ENCODE data around the gene CYB5R3. TPM values are rescaled to one million over a fixed set of nuclear protein-coding genes. Genes with fewer than 3 reads are reported as not detected.
"Not testable (repeated sequence)": the region's sequence is repeated elsewhere in the genome, so short reads cannot be mapped to it uniquely, and the experiment has no call there.

CYB5R3 gene
- total RNA-seq, 1 donor from 2014 or later = 181 TPM

DNA sequence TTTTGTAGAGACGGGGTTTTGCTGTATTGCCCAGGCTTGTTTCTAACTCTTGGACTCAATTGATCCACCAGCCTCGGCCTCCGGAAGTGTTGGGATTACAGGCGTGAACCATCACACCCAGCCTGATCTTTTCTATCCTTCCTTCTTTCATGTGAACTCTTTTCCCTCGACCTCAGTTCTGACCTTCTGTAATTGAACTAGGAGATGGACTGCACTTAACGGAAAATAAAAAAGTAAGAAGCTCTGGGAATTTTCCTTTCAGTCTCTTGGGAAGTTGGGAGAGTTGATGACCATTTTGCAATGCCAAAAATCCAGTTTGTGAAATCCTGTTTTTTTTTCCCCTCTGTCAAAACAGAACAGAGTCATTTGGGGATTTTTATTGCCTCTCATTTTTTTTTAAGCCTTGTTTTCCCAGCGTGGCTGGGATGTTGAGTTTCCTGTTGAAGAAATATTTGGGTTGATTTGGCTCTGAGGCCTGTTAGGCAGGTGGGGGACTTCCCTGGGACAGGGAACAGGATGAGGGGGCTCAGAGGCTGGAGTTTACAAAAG is 26.9 kb upstream of the CYB5R3 start:
- Histone ChIP-seq H3K4me1 (ENCODE audit: insufficient read depth, low read length) (peaks cover 9% of the 10 kb centered on the region), H4K20me1 (ENCODE audit: insufficient read depth, low read length) (no peaks in the 10 kb centered on the region), H3K27ac (ENCODE audit: low read depth, low read length) (no peak overlapping the region), H3K4me3 (ENCODE audit: insufficient read depth, low read depth, low read length) (no peak overlapping the region), H3K79me2 (ENCODE audit: insufficient read depth, low read length) (no peaks in the 10 kb centered on the region), H3K27me3 (ENCODE audit: insufficient read depth, low read length) (no peaks in the 10 kb centered on the region), H3K9me3 (ENCODE audit: insufficient read depth, low read depth, low read length) (peaks cover 3% of the 10 kb centered on the region), H3K4me2 (ENCODE audit: low read length) (no peak overlapping the region), H3K36me3 (ENCODE audit: insufficient read depth, low read length) (no peaks in the 10 kb centered on the region), H2AFZ (ENCODE audit: low read depth, low read length) (no peak overlapping the region), H3K9ac (ENCODE audit: low read length) (no peak overlapping the region)
- Mint-ChIP-seq H3K4me3 (ENCODE audit: unreplicated experiment) (no peak overlapping the region), H3K36me3 (ENCODE audit: low read depth, unreplicated experiment) (peaks cover 5% of the 10 kb centered on the region), H3K27me3 (ENCODE audit: low read depth, unreplicated experiment) (no peaks in the 10 kb centered on the region), H3K4me1 (ENCODE audit: low read depth, unreplicated experiment) (peaks cover 9% of the 10 kb centered on the region), H3K9me3 (ENCODE audit: unreplicated experiment) (peaks cover 5% of the 10 kb centered on the region), H3K27ac (ENCODE audit: unreplicated experiment) (no peak overlapping the region)
- TF ChIP-seq, protein P1, sequence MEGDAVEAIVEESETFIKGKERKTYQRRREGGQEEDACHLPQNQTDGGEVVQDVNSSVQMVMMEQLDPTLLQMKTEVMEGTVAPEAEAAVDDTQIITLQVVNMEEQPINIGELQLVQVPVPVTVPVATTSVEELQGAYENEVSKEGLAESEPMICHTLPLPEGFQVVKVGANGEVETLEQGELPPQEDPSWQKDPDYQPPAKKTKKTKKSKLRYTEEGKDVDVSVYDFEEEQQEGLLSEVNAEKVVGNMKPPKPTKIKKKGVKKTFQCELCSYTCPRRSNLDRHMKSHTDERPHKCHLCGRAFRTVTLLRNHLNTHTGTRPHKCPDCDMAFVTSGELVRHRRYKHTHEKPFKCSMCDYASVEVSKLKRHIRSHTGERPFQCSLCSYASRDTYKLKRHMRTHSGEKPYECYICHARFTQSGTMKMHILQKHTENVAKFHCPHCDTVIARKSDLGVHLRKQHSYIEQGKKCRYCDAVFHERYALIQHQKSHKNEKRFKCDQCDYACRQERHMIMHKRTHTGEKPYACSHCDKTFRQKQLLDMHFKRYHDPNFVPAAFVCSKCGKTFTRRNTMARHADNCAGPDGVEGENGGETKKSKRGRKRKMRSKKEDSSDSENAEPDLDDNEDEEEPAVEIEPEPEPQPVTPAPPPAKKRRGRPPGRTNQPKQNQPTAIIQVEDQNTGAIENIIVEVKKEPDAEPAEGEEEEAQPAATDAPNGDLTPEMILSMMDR (IDR thresholded peaks at IDR 0.05; ENCODE audit: insufficient read depth, low read depth, low read length) = no peak
- no peak for TF ChIP-seq EZH2 (IDR thresholded peaks at IDR 0.05; ENCODE audit: insufficient read depth, low read length)
- no peak for DNase-seq (ENCODE audit: low read depth)
- no peak for FAIRE-seq

DNA sequence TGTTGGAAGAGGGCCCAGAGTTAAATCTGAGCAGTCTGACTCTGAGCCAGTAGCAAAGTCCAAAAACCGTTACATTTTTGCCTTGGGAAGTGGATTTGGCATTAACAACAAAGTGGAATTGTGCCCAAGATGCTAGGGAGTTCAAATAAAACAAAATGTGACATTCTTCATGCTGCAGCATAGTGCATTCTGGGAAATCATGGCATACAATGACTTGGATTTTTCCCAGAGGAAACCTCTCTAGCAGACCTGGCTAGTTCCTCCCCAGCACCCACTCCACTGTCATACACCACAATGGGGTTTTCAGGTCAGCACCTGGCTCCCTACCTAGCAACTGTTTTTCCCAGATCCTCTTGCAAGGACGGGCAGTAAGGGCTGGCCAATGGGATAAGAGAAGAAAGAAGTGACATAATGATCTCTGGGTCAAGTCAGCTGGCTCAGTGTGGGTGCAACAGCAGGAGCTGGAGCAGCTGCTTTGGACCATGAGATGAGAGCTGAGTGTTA is 24.8 kb upstream of the CYB5R3 start:
- no peak overlapping the region for H3K4me2 ChIP-seq (ENCODE audit: low read length)
- no peaks in the 10 kb centered on the region for H3K36me3 ChIP-seq (ENCODE audit: insufficient read depth, low read length)
- Mint-ChIP-seq H3K4me3 (ENCODE audit: unreplicated experiment) (no peak overlapping the region), H3K36me3 (ENCODE audit: low read depth, unreplicated experiment) (peaks cover 5% of the 10 kb centered on the region), H3K4me1 (ENCODE audit: low read depth, unreplicated experiment) (no peaks in the 10 kb centered on the region), H3K27ac (ENCODE audit: unreplicated experiment) (no peak overlapping the region), H3K27me3 (ENCODE audit: low read depth, unreplicated experiment) (no peaks in the 10 kb centered on the region), H3K9me3 (ENCODE audit: unreplicated experiment) (peaks cover 5% of the 10 kb centered on the region)
- H3K9me3 ChIP-seq (ENCODE audit: insufficient read depth, low read depth, low read length) = peaks cover 2% of the 10 kb centered on the region
- H3K27ac ChIP-seq (ENCODE audit: low read depth, low read length) = no peak overlapping the region
- H3K79me2 ChIP-seq (ENCODE audit: insufficient read depth, low read length) = no peaks in the 10 kb centered on the region
- H3K9ac ChIP-seq (ENCODE audit: low read length) = no peak overlapping the region
- no peak overlapping the region for H3K4me3 ChIP-seq (ENCODE audit: insufficient read depth, low read depth, low read length)
- FAIRE-seq (no peak), DNase-seq (ENCODE audit: low read depth) (peak; percentile 25)
- H3K4me1 ChIP-seq (ENCODE audit: insufficient read depth, low read length) = no peaks in the 10 kb centered on the region
- TF ChIP-seq, protein P1 (IDR thresholded peaks at IDR 0.05; ENCODE audit: insufficient read depth, low read depth, low read length) = no peak
- TF ChIP-seq EZH2 (IDR thresholded peaks at IDR 0.05; ENCODE audit: insufficient read depth, low read length) = no peak
- H4K20me1 ChIP-seq (ENCODE audit: insufficient read depth, low read length) = no peaks in the 10 kb centered on the region
- H3K27me3 ChIP-seq (ENCODE audit: insufficient read depth, low read length) = no peaks in the 10 kb centered on the region
- H2AFZ ChIP-seq (ENCODE audit: low read depth, low read length) = no peak overlapping the region

DNA sequence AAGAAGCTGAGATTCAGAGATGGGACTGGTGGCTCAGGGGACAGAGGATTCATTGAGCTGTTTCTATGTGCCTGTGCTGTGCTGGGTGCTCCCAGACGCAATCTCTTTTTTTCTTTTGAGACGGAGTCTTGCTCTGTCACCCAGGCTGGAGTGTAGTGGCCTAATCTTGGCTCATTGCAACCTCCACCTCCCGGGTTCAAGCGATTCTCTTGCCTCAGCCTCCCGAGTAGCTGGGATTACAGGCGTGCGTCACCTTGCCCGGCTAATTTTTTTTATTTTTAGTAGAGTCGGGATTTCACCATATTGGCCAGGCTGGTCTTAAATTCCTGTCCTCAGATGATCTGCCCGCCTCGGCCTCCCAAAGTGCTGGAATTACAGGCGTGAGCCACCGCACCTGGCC is 23.9 kb upstream of the CYB5R3 start:
- H2AFZ ChIP-seq (ENCODE audit: low read depth, low read length); H3K4me2 ChIP-seq (ENCODE audit: low read length); H3K4me3 ChIP-seq (ENCODE audit: insufficient read depth, low read depth, low read length); H3K9me3 Mint-ChIP-seq (ENCODE audit: unreplicated experiment); FAIRE-seq; H4K20me1 ChIP-seq (ENCODE audit: insufficient read depth, low read length); DNase-seq (ENCODE audit: low read depth); H3K27me3 ChIP-seq (ENCODE audit: insufficient read depth, low read length); H3K79me2 ChIP-seq (ENCODE audit: insufficient read depth, low read length); H3K36me3 Mint-ChIP-seq (ENCODE audit: low read depth, unreplicated experiment); H3K4me1 ChIP-seq (ENCODE audit: insufficient read depth, low read length); H3K9me3 ChIP-seq (ENCODE audit: insufficient read depth, low read depth, low read length); H3K27ac ChIP-seq (ENCODE audit: low read depth, low read length); H3K4me1 Mint-ChIP-seq (ENCODE audit: low read depth, unreplicated experiment); H3K4me3 Mint-ChIP-seq (ENCODE audit: unreplicated experiment); H3K27ac Mint-ChIP-seq (ENCODE audit: unreplicated experiment); H3K36me3 ChIP-seq (ENCODE audit: insufficient read depth, low read length); H3K9ac ChIP-seq (ENCODE audit: low read length); H3K27me3 Mint-ChIP-seq (ENCODE audit: low read depth, unreplicated experiment): not testable (repeated sequence)

Measured in astrocyte (in vitro differentiated cells and primary cell).